Subcutaneous adipose tissue (tissue), 4 donors: ENCODE results near the gene SUGCT. TPM values are rescaled to one million over a fixed set of nuclear protein-coding genes. Genes with fewer than 3 reads are reported as not detected.

Experiments used
- total RNA-seq, 4 donors: library from RNA; depleted of rRNA; stranded (reverse); fragments of >200 nt; gene quantifications; one replicate each; pipeline ENCODE4 v1.1.0, GENCODE V29; 2016
- TF ChIP-seq, protein P1 (sequence below): fragments of 450-650 bp; IDR thresholded peaks from one replicate; pipeline ENCODE4 v1.5.1; 2016; ENCODE audit warnings: low read depth, mild to moderate bottlenecking, control low read depth, antibody characterized with exemption, moderate library complexity

Gene SUGCT
- total RNA-seq, 4 donors from 2014 or later, result 1.1 to 3.1 (median 1.8) TPM

DNA sequence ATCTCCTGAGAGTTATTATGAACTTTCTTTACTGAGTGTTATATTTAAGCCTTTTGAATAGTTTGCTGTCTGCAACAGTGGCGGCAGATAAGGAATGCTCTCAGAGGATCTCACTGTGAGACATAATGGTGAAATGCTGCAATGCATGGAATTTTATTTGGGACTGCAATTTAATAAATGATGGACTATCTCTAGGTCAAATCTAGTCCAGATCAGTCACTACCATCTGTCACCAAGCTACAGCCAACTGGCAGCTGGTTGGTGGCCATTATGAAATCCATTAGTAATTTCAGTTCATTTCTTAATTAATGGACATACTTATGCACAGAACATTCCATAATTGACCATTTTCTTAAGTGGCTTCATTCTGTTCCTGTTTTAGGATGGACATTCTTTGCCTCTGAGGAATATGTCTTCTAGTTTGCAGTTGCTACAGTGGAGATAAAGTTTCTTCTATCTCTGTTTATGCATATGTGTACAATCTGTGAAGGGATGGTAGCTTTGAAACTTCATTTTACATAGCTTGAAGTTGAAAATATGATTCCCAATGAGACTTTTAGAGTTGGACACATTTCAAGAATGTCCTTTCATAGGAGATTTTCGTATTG is 586.6 kb downstream of the SUGCT start:
- TF ChIP-seq, protein P1, sequence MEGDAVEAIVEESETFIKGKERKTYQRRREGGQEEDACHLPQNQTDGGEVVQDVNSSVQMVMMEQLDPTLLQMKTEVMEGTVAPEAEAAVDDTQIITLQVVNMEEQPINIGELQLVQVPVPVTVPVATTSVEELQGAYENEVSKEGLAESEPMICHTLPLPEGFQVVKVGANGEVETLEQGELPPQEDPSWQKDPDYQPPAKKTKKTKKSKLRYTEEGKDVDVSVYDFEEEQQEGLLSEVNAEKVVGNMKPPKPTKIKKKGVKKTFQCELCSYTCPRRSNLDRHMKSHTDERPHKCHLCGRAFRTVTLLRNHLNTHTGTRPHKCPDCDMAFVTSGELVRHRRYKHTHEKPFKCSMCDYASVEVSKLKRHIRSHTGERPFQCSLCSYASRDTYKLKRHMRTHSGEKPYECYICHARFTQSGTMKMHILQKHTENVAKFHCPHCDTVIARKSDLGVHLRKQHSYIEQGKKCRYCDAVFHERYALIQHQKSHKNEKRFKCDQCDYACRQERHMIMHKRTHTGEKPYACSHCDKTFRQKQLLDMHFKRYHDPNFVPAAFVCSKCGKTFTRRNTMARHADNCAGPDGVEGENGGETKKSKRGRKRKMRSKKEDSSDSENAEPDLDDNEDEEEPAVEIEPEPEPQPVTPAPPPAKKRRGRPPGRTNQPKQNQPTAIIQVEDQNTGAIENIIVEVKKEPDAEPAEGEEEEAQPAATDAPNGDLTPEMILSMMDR, result no peak

DNA sequence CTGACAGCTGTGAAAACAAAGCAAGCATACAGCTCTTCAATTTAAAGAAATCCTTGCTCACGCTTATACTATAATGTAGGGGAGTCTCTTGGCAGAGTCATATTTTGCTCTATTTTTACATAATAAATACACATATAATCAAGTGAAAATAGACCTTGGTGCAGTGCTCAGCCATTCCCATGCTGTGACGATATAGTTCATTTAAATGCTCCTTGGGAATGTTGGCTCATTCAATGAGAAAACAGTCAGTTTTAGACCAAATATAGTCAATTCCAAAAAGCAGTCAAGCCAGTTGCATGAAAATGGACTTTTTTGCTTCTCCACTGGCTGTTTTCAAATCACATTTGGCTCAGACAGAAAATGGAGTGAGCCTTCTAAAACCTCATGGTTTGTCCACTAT is 587.4 kb downstream of the SUGCT start:
- TF ChIP-seq, protein P1, result no peak

DNA sequence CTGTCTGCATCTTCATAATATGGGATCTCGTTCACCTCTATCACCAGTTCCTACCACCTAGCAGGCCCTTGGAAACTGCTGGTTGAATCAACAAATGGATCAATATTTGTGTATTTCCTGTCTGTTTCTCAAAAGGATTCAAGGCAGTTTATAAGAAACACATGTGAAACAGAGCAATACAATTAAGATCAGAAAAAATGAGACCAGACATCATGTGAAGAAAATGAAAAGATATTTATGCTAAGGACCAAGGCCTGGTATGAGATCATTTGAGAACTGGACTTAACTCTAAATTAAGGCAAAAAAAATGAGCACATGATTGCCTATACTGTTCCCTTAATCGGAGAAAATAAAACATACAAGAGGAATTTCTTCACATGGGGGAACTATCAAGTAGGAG is 589.0 kb downstream of the SUGCT start:
- TF ChIP-seq, protein P1, result no peak

DNA sequence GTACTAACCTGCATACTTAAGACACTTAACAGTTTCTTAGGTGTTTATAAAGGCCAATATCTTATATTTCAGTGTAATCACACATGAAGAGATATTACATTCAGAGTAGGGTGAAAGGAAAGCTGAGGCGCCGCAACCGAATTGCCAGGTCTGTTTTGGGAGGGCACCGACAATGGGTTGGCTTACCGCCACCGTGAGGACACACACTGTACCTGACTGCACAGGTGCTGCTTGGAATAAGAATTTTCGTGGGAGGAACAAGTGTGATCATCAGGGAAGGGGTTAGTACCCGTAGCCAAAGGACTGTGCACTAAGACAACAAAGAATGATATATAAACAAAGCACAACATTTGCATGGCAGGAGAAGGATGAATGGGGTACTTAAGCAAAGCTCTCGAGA is 591.8 kb downstream of the SUGCT start:
- TF ChIP-seq, protein P1, result no peak

DNA sequence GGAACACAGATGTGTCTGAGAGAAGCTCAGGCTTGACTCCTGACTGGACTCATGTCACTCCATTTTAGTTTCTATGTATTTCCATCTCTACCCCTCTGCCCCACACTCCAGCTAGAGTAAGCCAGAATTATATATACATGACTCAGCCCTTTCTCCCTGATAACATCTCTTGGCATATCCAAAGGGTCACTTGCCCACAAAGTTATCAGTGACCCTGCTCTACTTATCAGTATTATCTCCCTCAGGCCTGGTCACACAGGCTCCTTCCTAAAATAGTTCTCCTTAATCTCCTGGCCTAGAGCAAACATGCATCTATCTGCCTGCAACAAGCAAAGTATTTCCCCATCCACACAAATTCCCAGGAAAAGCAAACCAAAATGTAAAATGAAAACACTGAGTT is 598.3 kb downstream of the SUGCT start:
- TF ChIP-seq, protein P1, result no peak

DNA sequence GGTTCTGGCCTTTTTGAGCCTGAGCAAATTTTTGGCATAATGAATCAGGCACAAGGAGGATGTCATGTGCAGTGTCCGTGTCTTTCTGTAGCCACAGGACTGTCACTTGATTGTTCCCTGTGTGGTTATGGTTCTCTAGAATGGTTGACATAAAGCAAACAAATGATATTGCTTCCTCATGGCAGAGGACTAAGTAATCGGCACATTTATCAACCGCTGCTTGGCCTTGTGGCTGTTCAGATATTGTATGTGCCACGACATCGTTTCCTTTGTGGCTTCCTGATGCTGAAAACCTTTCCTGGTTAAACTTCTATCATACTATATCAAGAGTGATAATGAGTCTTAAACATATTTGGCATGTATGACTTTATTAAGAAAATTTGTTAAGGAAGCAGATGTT is 598.8 kb downstream of the SUGCT start:
- TF ChIP-seq, protein P1, result no peak

DNA sequence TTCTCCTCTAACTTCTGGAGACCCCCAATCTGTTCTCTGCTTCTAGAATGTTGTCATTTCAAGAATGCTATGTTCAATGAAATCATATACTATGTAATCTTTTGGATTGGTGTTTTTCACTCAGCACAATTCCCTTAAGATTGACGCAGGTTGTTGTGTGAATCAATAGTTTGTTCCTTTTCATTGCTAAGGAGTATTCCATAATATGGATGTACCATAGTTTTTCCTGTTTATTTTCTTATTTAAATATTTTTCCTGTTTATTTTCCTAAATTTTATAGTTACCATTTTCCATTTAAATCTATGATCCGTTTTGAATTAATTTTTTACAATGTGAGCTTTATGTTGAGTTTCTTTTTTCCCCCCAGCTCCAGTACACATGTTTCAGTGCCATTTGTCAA is 604.5 kb downstream of the SUGCT start:
- TF ChIP-seq, protein P1, result no peak
